PC-9 (cell line): ENCODE results near the gene SH3BP5L. TPM values are rescaled to one million over a fixed set of nuclear protein-coding genes. Genes with fewer than 3 reads are reported as not detected.
A peak's percentile ranks its signal among the peaks of the same experiment; 100 is the strongest.

Experiments used
- BruUV-seq: library from RNA; stranded (reverse); fragments of 400-500 nt; replicated peaks from 2 replicates; lab custom pipeline; 2021; lab: Mats Ljungman, UMichigan
- CTCF ChIA-PET: fragments of 300-600 bp; sonication (Branson Sonifier 250); formaldehyde crosslinking; loops from one replicate; lab custom pipeline; 2022; ENCODE audit warnings: antibody characterized with exemption; lab: Charles Lee
- POLR2A ChIA-PET: fragments of 300-600 bp; sonication (Branson Sonifier 250); formaldehyde crosslinking; loops from one replicate; lab custom pipeline; 2022; ENCODE audit warnings: antibody characterized with exemption; ENCODE audit not compliant: unreplicated experiment; lab: Charles Lee
- DNase-seq, 2 experiments: peaks; one replicate each; pipeline versions ENCODE4 v3.0.0 to v3.0.0-alpha.2; 2015 to 2022; ENCODE audit warnings: mixed read lengths in 1 of 2
- H2AFZ ChIP-seq: fragments of 200-600 bp; sonication (generic); 2 replicates; pipeline ENCODE4 v1.8.1; 2017; ENCODE audit warnings: antibody characterized with exemption
- H3F3A ChIP-seq: fragments of 200-600 bp; sonication (generic); 2 replicates; pipeline ENCODE4 v1.8.1; 2017; ENCODE audit warnings: antibody characterized with exemption, mild to moderate bottlenecking, low read depth; ENCODE audit not compliant: insufficient read depth
- H3K27ac ChIP-seq: fragments of 200-600 bp; sonication (generic); 2 replicates; pipeline ENCODE4 v1.6.1; 2016; ENCODE audit warnings: mixed run types
- H3K27me3 ChIP-seq: fragments of 200-600 bp; sonication (generic); 2 replicates; pipeline ENCODE4 v1.6.1; 2016; ENCODE audit warnings: low read depth, mixed run types; ENCODE audit not compliant: insufficient read depth
- H3K36me3 ChIP-seq: fragments of 200-600 bp; sonication (generic); 2 replicates; pipeline ENCODE4 v1.6.1; 2016; ENCODE audit warnings: low read depth, mixed run types
- H3K4me1 ChIP-seq: fragments of 200-600 bp; sonication (generic); replicated peaks from 2 replicates; pipeline ENCODE4 v1.6.1; 2016; ENCODE audit warnings: mixed run types; ENCODE audit not compliant: insufficient read depth
- H3K4me2 ChIP-seq: fragments of 200-600 bp; sonication (generic); 2 replicates; pipeline ENCODE4 v1.6.1; 2017; ENCODE audit warnings: mixed run types
- H3K4me3 ChIP-seq: fragments of 200-600 bp; sonication (generic); 2 replicates; pipeline ENCODE4 v1.6.1; 2016; ENCODE audit warnings: mixed run types
- H3K79me2 ChIP-seq: fragments of 200-600 bp; sonication (generic); 2 replicates; pipeline ENCODE4 v1.6.1; 2017; ENCODE audit warnings: low read depth, mixed run types
- H3K9me2 ChIP-seq: fragments of 200-600 bp; sonication (generic); 2 replicates; pipeline ENCODE4 v1.8.1; 2017; ENCODE audit warnings: mild to moderate bottlenecking; ENCODE audit not compliant: insufficient read depth
- H3K9me3 ChIP-seq: fragments of 200-600 bp; sonication (generic); 2 replicates; pipeline ENCODE4 v1.8.1; 2016; ENCODE audit warnings: low read depth; ENCODE audit not compliant: insufficient read depth
- H4K20me1 ChIP-seq: fragments of 200-600 bp; sonication (generic); 2 replicates; pipeline ENCODE4 v1.8.1; 2017; ENCODE audit not compliant: insufficient read depth
- EZH2 ChIP-seq: fragments of 200-600 bp; sonication (generic); IDR thresholded peaks from 2 replicates; pipeline ENCODE4 v1.8.0; 2017; ENCODE audit warnings: antibody characterized with exemption, low read depth
- intact Hi-C: fragments of 100-400 bp; cut with micrococcal nuclease; formaldehyde crosslinking; loops from one replicate; pipeline ENCODE4 v1.10.0; 2022; ENCODE audit not compliant: unreplicated experiment
- total RNA-seq: library from RNA; stranded (reverse); gene quantifications from 2 replicates; pipeline ENCODE4 v1.2.3, GENCODE V29; 2021
- TF ChIP-seq, protein P1 (sequence below): fragments of 200-600 bp; sonication (generic); conservative IDR thresholded peaks from 2 replicates; pipeline ENCODE4 v1.6.1; 2017; ENCODE audit warnings: mixed run types, antibody characterized with exemption, mild to moderate bottlenecking, moderate library complexity

The SH3BP5L gene
- total RNA-seq, 1 experiment from 2014 or later: 24.6 TPM

GRCh38 chr1:248873409-248873992, 47.8 kb upstream of the SH3BP5L start:
- no TSS peak for BruUV-seq
- TF ChIP-seq EZH2: no peak
- TF ChIP-seq, protein P1, sequence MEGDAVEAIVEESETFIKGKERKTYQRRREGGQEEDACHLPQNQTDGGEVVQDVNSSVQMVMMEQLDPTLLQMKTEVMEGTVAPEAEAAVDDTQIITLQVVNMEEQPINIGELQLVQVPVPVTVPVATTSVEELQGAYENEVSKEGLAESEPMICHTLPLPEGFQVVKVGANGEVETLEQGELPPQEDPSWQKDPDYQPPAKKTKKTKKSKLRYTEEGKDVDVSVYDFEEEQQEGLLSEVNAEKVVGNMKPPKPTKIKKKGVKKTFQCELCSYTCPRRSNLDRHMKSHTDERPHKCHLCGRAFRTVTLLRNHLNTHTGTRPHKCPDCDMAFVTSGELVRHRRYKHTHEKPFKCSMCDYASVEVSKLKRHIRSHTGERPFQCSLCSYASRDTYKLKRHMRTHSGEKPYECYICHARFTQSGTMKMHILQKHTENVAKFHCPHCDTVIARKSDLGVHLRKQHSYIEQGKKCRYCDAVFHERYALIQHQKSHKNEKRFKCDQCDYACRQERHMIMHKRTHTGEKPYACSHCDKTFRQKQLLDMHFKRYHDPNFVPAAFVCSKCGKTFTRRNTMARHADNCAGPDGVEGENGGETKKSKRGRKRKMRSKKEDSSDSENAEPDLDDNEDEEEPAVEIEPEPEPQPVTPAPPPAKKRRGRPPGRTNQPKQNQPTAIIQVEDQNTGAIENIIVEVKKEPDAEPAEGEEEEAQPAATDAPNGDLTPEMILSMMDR: no peak
- no peaks in the 10 kb centered on the region; the same call in 1 of the 2 replicates for H4K20me1 ChIP-seq
- peak overlapping the region; percentile 83 for H3K27ac ChIP-seq
- no peaks in the 10 kb centered on the region for H3K36me3 ChIP-seq
- intact Hi-C loops: loop anchor here (1.0 kb wide), 3 partner anchors 14 to 47 kb away; partner anchors contain the start of genes ZNF672 and ZNF692
- ChIA-PET POLR2A (interaction anchor here (0.5 to 1.1 kb wide), 2 partner anchors 12 to 35 kb away, joined by 3 to 4 read pairs; partner anchors contain the start of gene ZNF672), CTCF (interaction anchor here (0.5 kb wide), 1 partner anchor 33 kb away, joined by 4 read pairs; no protein-coding TSS in a partner anchor)
- H3K9me2 ChIP-seq: no peaks in the 10 kb centered on the region
- H3K4me1 ChIP-seq: peaks cover 10% of the 10 kb centered on the region
- H3K4me2 ChIP-seq: peak overlapping the region; percentile 79
- no peaks in the 10 kb centered on the region for H3K9me3 ChIP-seq
- peak overlapping the region; percentile 75 for H3K4me3 ChIP-seq
- peaks cover 23% of the 10 kb centered on the region for H3F3A ChIP-seq
- DNase-seq: peak; percentile 89 to 98
- no peaks in the 10 kb centered on the region for H3K79me2 ChIP-seq
- no peaks in the 10 kb centered on the region for H3K27me3 ChIP-seq
- peak overlapping the region; percentile 94 for H2AFZ ChIP-seq

- ChIA-PET CTCF (interaction anchor here (0.5 kb wide), 1 partner anchor 34 kb away, joined by 4 read pairs; no protein-coding TSS in a partner anchor), POLR2A (interaction anchor here (1.1 kb wide), 1 partner anchor 35 kb away, joined by 3 read pairs; the partner anchor contains the start of gene ZNF672)
- H2AFZ ChIP-seq: peak overlapping the region; percentile 94
- H3K36me3 ChIP-seq: no peaks in the 10 kb centered on the region
- H3K9me2 ChIP-seq: no peaks in the 10 kb centered on the region
- no peaks in the 10 kb centered on the region for H3K27me3 ChIP-seq
- H3K9me3 ChIP-seq: no peaks in the 10 kb centered on the region
- peaks cover 10% of the 10 kb centered on the region for H3K4me1 ChIP-seq
- H3F3A ChIP-seq: peaks cover 23% of the 10 kb centered on the region
- intact Hi-C loops: loop anchor here (1.0 kb wide), 3 partner anchors 14 to 47 kb away; partner anchors contain the start of genes ZNF672 and ZNF692
- H3K79me2 ChIP-seq: no peaks in the 10 kb centered on the region
- H3K4me3 ChIP-seq: peak overlapping the region; percentile 75
- peak overlapping the region; percentile 79 for H3K4me2 ChIP-seq
- no peak for TF ChIP-seq EZH2
- TF ChIP-seq, protein P1: no peak
- H3K27ac ChIP-seq: peak overlapping the region; percentile 83
- TSS peak; percentile 65 for BruUV-seq
- peak; percentile 58 to 64 for DNase-seq
- no peaks in the 10 kb centered on the region; the same call in 1 of the 2 replicates for H4K20me1 ChIP-seq
Observed at GRCh38 chr1:248872752-248873408, 47.2 kb upstream of the SH3BP5L start.

DNA sequence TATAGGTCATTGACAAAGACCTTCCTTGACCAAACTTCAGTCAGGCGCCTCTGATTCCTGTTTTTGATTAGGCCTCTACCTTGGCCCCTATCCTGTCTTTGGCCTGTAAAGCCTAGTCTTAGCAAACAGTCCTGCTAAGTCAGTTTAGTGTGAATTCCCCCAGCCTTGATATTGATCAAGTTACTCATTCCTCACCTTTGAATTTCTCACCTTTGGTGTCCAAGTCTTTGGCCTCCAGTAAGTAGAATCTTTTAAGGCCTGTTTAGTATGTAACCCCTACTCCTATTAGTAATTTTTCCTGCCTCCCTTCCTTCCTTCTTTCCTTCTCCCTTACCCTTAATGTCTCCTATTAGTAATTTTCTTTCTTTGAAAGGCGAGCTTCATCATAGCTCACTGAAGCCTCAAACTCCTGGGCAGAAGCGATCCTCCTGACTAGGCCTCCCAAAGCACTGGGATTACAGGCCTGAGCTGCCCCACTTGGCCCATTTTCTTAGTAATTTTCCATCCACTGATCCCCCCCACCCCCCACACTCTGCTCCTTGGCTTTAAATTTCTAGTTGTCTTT, 46.2 kb upstream of the SH3BP5L start:
- Histone ChIP-seq H3K9me3 (no peaks in the 10 kb centered on the region), H3K4me1 (peaks cover 10% of the 10 kb centered on the region), H3K4me2 (peak overlapping the region; percentile 79), H3K79me2 (no peaks in the 10 kb centered on the region), H3K9me2 (no peaks in the 10 kb centered on the region), H3K36me3 (no peaks in the 10 kb centered on the region), H3F3A (peaks cover 23% of the 10 kb centered on the region), H3K4me3 (peak overlapping the region; percentile 75), H3K27me3 (no peaks in the 10 kb centered on the region), H3K27ac (peak overlapping the region; percentile 83), H4K20me1 (no peaks in the 10 kb centered on the region; the same call in 1 of the 2 replicates), H2AFZ (peak overlapping the region; percentile 94; the same call in 1 of the 2 replicates)
- intact Hi-C loops: no loop called here
- BruUV-seq: no TSS peak
- no peak for DNase-seq
- ChIA-PET CTCF (no interaction called here), POLR2A (no interaction called here)
- TF ChIP-seq, protein P1: no peak
- no peak for TF ChIP-seq EZH2
